ENCODE data around the gene ZBTB7B. TPM values are rescaled to one million over a fixed set of nuclear protein-coding genes. Genes with fewer than 3 reads are reported as not detected.

ZBTB7B gene
- total and polyA plus RNA-seq, 9 of the 15 experiments (the other 6 are each of a cell fraction or from before 2014, with no cell fraction given): 0.04 to 46.5 (median 15.2) TPM

GRCh38 chr1:154974102-154974807, 28.3 kb upstream of the ZBTB7B start, which contains the start of gene CKS1B:
CKS1B (plus strand) TSS chr1:154974681; CDS start chr1:154974746, 65 bp downstream.
- Histone ChIP-seq H3K9me3 (replicated peaks; ENCODE audit: control insufficient read depth, insufficient read depth, low read depth, low read length) (no peaks in the 10 kb centered on the region), H3K27me3 (ENCODE audit: control insufficient read depth in 2 of 2, insufficient read depth in 2 of 2, low read length in 2 of 2) (no peaks in the 10 kb centered on the region; a peak in 1 of 5 replicates), H3K4me3 (peak within 1 kb of the TSS; percentile 66), H3K36me3 (ENCODE audit: control insufficient read depth, insufficient read depth, low read length) (peaks cover 34% of the 10 kb centered on the region), H3K27ac (ENCODE audit: extremely low read depth, low read depth, low read length) (peak within 1 kb of the TSS; percentile 99), H3K9me1 (ENCODE audit: control insufficient read depth, insufficient read depth, low read length) (no peaks in the 10 kb centered on the region), H3K4me1 (replicated peaks in 1 of 2; ENCODE audit: control insufficient read depth in 2 of 2, insufficient read depth in 2 of 2, low read length in 2 of 2) (peaks cover 45 to 50% of the 10 kb centered on the region in 2 experiments), H4K20me1 (replicated peaks; ENCODE audit: control insufficient read depth, insufficient read depth, low read length) (no peaks in the 10 kb centered on the region), H3K79me2 (ENCODE audit: control insufficient read depth, insufficient read depth, low read length) (peaks cover 80% of the 10 kb centered on the region), H3K4me2 (ENCODE audit: insufficient read depth, low read length) (peak within 1 kb of the TSS; percentile 98), H3K9ac (ENCODE audit: insufficient read depth in 1 of 2, low read depth in 2 of 2, low read length in 2 of 2) (peak within 1 kb of the TSS; percentile 96 to 97), H2AFZ (ENCODE audit: low read depth, low read length) (peak within 1 kb of the TSS; percentile 81)
- in situ Hi-C loops (cut with MboI): no loop called here
- intact Hi-C loops (cut with micrococcal nuclease): loop anchor here (1.0 to 5.0 kb wide), 2 partner anchors 27 to 88 kb away; partner anchors contain the start of gene EFNA4
- under 1% methylated on average over 47 of the region's 47 CpGs for WGBS (ENCODE audit: insufficient coverage, low coverage, missing lambda C conversion rate)
- DNase-seq (ENCODE audit: extremely low read depth in 1 of 4, low spot score in 3 of 4) (peak; percentile 94 to 99 (median 97)), ATAC-seq (peak; percentile 83), FAIRE-seq (peak; percentile 99)
- BruUV-seq (replicated peaks): no TSS peak
- POLR2A ChIA-PET: interaction anchor here (0.6 to 8.3 kb wide), 16 partner anchors 9 to 107 kb away, joined by 3 to 80 read pairs (median 4); partner anchors contain the start of genes FLAD1, LENEP, PBXIP1 and PMVK
- CTCF ChIA-PET (ENCODE audit: low intra/inter-chr PET ratio): interaction anchor here (0.6 to 2.3 kb wide), 4 partner anchors 25 to 88 kb away, joined by 3 to 11 read pairs (median 3); no protein-coding TSS in a partner anchor
- TF ChIP-seq HES1 (IDR thresholded peaks at IDR 0.05; ENCODE audit: low read depth) (peak; percentile 4), MBD2 (IDR thresholded peaks at IDR 0.05; ENCODE audit: borderline replicate concordance, low read depth) (peak; percentile 97), ZNF133 (CRISPR knock-in tag; IDR thresholded peaks at IDR 0.05) (no peak), RBM15 (IDR thresholded peaks at IDR 0.05; ENCODE audit: insufficient read depth, low read length) (no peak), TCF7 (IDR thresholded peaks at IDR 0.05; ENCODE audit: borderline replicate concordance) (peak; percentile 83), KLF6 (CRISPR knock-in tag; IDR thresholded peaks at IDR 0.05; ENCODE audit: borderline replicate concordance) (peak; percentile 52; the same call in 1 of the 2 replicates), NR4A1 (CRISPR knock-in tag; IDR thresholded peaks at IDR 0.05) (peak; percentile 90; the same call in 1 of the 2 replicates), NR4A1 (tag; IDR thresholded peaks at IDR 0.05) (no peak), ZFX (CRISPR knock-in tag; IDR thresholded peaks at IDR 0.05) (peak; percentile 90), ZNF512 (tag; IDR thresholded peaks at IDR 0.05) (no peak), BCLAF1 (IDR thresholded peaks at IDR 0.05; ENCODE audit: borderline replicate concordance in 1 of 2, control insufficient read depth in 1 of 2, low read depth in 2 of 2, low read length in 1 of 2) (no peak), EGR1 (conservative IDR thresholded peaks at IDR 0.05) (peak; percentile 78), ELF4 (CRISPR knock-in tag; IDR thresholded peaks at IDR 0.05) (0 out of 2 replicates have a peak, but pooled peaks have one; percentile 34), HMGXB4 (CRISPR knock-in tag; IDR thresholded peaks at IDR 0.05) (0 out of 2 replicates have a peak, but pooled peaks have one; percentile 22)

All from K562 (cell line).